ENCODE measurements around the gene RPS19. TPM values are rescaled to one million over a fixed set of nuclear protein-coding genes. Genes with fewer than 3 reads are reported as not detected.

Gene RPS19
- total and polyA plus RNA-seq, 2 experiments from 2014 or later, result 840 to 1,425 TPM

DNA sequence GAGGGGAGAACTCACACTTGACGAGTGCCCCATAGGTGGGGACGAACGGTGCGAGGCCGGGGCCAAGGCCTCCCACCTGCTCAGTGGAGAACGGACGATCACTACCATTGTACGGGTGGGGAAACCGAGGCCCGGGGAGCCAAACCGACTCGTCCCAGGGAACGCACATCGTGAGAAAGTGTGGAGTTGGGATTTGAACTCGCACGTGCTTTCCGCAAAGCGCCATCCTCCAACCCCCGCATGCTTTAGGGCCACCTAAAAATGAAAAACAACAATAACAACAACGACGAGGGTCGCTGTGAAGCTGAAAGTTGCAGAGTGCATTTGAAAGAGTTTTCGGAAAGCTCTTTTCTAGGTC lies 23.4 kb downstream of the RPS19 start:
- DNase-seq (ENCODE audit: low spot score), result no peak
- peak overlapping the region; percentile 40 for H3K27ac ChIP-seq
- H3K9me3 ChIP-seq (ENCODE audit: low read depth), result no peaks in the 10 kb centered on the region
- no peak for TF ChIP-seq EZH2 (IDR thresholded peaks at IDR 0.05; ENCODE audit: borderline replicate concordance)
- peaks cover 27% of the 10 kb centered on the region for H3K79me2 ChIP-seq
- peak overlapping the region; percentile 95 for H3K4me2 ChIP-seq
- peak overlapping the region; percentile 47 for H3K4me3 ChIP-seq
- no peaks in the 10 kb centered on the region for H3K36me3 ChIP-seq (replicated peaks; ENCODE audit: insufficient read depth, low read depth)
- no peaks in the 10 kb centered on the region for H4K20me1 ChIP-seq (ENCODE audit: insufficient read depth, poor library complexity, severe bottlenecking)
- 4% methylated on average over 23 of the region's 23 CpGs for WGBS (ENCODE audit: low lambda C conversion rate, missing lambda C conversion rate)
- peaks cover 13% of the 10 kb centered on the region for H3K4me1 ChIP-seq (ENCODE audit: insufficient read depth)
- H2AFZ ChIP-seq, result peak overlapping the region; percentile 73
- no peaks in the 10 kb centered on the region for H3K9me2 ChIP-seq (replicated peaks; ENCODE audit: insufficient read depth)
- no peaks in the 10 kb centered on the region for H3K27me3 ChIP-seq

DNA sequence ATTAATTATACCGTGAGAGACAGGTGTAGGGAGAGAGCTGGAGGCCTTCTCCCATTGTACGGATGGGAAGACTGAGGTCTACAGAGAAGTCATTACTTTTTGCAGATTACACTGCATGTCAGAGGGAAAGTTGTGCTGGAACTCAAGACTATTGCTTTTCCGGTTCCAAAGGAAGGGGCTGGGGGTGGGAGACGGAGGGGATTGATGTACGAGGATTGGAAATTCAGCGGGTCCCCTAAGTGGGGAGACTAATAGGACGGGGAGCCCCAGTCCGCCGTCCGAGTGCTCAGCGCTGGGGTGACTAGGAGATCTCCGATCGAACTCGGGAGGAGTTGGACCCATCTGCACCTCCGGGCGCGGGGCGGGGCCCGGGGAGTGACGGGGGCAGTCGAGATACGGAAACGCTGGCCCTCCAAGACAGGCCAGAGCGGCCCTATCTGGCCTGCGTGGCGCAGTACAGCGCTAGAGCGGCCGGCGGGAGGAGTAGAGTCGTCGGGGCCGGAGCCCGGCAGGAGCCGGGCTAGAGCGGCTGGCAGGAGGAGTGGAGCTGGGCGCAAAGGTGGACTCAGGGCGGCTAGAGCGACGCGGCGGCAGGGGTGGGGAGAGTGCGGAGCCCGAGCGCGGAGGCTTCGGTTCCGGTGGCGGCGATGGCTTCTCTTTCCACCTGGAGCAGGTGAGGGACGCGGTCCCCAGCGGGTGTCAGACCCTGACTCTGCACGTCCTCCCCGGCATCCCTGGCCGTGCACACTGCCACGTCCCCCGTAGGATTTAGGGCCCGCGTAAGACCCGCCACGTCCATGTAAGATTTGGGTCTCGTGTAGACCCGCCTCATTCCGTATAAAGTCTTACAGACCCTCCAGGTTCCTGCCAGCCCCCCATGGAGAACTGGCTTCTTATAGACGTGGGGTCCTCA lies 24.0 kb downstream of the RPS19 start:
- H3K27ac ChIP-seq, result peak overlapping the region; percentile 40
- H3K27me3 ChIP-seq, result no peaks in the 10 kb centered on the region
- peak overlapping the region; percentile 59 for H3K4me3 ChIP-seq
- peaks cover 13% of the 10 kb centered on the region for H3K4me1 ChIP-seq (ENCODE audit: insufficient read depth)
- peak; percentile 98 for DNase-seq (ENCODE audit: low spot score)
- H3K9me2 ChIP-seq (replicated peaks; ENCODE audit: insufficient read depth), result no peaks in the 10 kb centered on the region
- WGBS (ENCODE audit: low lambda C conversion rate, missing lambda C conversion rate), result under 1% methylated on average over 65 of the region's 66 CpGs
- H3K36me3 ChIP-seq (replicated peaks; ENCODE audit: insufficient read depth, low read depth), result no peaks in the 10 kb centered on the region
- no peaks in the 10 kb centered on the region for H3K9me3 ChIP-seq (ENCODE audit: low read depth)
- H3K79me2 ChIP-seq, result peaks cover 27% of the 10 kb centered on the region
- H3K4me2 ChIP-seq, result peak overlapping the region; percentile 95
- peak overlapping the region; percentile 73 for H2AFZ ChIP-seq
- H4K20me1 ChIP-seq (ENCODE audit: insufficient read depth, poor library complexity, severe bottlenecking), result no peaks in the 10 kb centered on the region
- TF ChIP-seq EZH2phosphoT487 (IDR thresholded peaks at IDR 0.05; ENCODE audit: low read depth, severe bottlenecking, unreplicated experiment), result no peak
- TF ChIP-seq EZH2 (IDR thresholded peaks at IDR 0.05; ENCODE audit: borderline replicate concordance), result no peak
- TF ChIP-seq, protein P1, sequence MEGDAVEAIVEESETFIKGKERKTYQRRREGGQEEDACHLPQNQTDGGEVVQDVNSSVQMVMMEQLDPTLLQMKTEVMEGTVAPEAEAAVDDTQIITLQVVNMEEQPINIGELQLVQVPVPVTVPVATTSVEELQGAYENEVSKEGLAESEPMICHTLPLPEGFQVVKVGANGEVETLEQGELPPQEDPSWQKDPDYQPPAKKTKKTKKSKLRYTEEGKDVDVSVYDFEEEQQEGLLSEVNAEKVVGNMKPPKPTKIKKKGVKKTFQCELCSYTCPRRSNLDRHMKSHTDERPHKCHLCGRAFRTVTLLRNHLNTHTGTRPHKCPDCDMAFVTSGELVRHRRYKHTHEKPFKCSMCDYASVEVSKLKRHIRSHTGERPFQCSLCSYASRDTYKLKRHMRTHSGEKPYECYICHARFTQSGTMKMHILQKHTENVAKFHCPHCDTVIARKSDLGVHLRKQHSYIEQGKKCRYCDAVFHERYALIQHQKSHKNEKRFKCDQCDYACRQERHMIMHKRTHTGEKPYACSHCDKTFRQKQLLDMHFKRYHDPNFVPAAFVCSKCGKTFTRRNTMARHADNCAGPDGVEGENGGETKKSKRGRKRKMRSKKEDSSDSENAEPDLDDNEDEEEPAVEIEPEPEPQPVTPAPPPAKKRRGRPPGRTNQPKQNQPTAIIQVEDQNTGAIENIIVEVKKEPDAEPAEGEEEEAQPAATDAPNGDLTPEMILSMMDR (IDR thresholded peaks at IDR 0.05; ENCODE audit: poor library complexity), result no peak

DNA sequence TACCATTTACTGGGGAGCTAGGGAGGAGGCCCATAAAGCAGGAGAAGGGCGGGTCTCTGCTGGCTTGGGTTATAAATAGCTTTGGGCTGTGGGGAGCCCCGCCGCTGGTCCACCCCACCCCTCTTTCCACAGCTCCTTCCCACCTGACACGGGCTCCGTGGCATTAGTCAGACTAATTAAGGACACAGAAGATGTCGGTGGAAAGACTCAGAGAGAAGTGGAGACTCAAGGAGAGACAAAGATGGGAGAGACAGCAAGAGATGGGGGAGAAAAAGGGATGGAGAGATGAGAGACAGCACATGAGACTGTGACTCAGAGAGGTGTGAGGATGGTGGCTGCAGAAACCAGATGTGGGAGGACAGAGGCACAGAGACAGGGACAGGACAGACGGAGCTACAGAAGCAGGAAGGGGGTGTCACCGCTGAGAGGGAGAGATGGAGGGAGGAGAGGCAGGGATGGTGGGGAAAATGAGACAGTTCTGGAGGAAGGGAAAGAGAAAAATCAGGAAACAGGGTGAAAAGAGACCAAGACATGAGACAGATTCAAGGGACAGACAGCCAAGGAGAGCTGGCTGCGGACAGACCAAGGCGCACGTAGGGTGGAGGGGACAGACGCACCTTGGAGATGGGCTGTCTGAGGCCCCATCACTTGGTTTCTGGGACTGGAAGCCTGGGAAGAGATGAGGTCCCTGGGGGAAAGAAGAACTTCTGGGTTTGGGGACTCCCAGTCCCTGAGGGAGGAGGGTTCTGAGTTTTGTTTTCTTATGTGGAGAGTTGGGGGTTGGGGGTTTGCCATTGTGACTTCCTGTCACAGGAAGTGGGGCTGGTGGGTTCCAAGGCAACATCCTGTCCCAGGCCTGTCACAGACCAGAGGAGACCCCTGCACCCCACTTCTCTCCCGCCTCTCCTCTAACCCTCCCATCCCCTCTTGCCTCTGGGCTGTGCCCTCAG lies 27.0 kb downstream of the RPS19 start:
- DNase-seq (ENCODE audit: low spot score), result no peak
- 84% methylated on average over 12 of the region's 13 CpGs for WGBS (ENCODE audit: low lambda C conversion rate, missing lambda C conversion rate)
- Histone ChIP-seq H4K20me1 (ENCODE audit: insufficient read depth, poor library complexity, severe bottlenecking) (no peaks in the 10 kb centered on the region), H3K9me2 (replicated peaks; ENCODE audit: insufficient read depth) (no peaks in the 10 kb centered on the region), H3K4me1 (ENCODE audit: insufficient read depth) (peaks cover 13% of the 10 kb centered on the region), H3K79me2 (peaks cover 27% of the 10 kb centered on the region), H3K4me2 (peak overlapping the region; percentile 51), H3K36me3 (replicated peaks; ENCODE audit: insufficient read depth, low read depth) (no peaks in the 10 kb centered on the region), H3K9me3 (ENCODE audit: low read depth) (no peaks in the 10 kb centered on the region), H3K27ac (peak overlapping the region; percentile 85), H3K4me3 (no peak overlapping the region), H3K27me3 (no peaks in the 10 kb centered on the region), H2AFZ (no peak overlapping the region)
- TF ChIP-seq EZH2 (IDR thresholded peaks at IDR 0.05; ENCODE audit: borderline replicate concordance) (no peak), EZH2phosphoT487 (IDR thresholded peaks at IDR 0.05; ENCODE audit: low read depth, severe bottlenecking, unreplicated experiment) (no peak)
- TF ChIP-seq, protein P1 (IDR thresholded peaks at IDR 0.05; ENCODE audit: poor library complexity), result no peak

Measured in hepatocyte (in vitro differentiated cells).